GM19043 (cell line): ENCODE data around the gene GDF2.

ENCODE experiments used
- ATAC-seq: cut with Tn5 transposase; IDR thresholded peaks from one replicate; pipeline ENCODE4 v1.9.1; 2021; ENCODE audit warnings: low read depth; ENCODE audit not compliant: unreplicated experiment

GDF2 gene

DNA sequence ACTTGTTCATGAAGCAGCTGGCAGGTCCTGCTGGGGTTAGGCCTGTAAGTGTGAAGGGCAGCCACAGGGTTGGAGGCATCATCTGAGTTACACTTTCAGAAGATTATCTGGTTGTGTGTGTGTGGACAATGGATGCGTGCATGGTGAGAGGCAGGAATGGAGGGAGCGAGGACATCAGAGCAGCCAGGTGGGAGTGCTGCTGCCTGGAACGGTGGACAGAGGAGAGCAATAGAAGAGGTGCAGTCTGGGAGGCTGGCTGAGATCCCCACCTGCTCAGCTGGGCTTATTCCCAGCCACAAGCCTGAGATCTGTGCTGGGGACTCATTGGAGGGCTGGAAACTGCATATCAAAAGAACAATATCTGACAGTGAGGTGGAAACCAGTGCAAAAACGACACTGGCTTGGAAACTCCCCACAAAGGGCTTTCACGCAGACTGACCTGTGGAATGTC, 44.0 kb downstream of the GDF2 start:
- no peak for ATAC-seq

DNA sequence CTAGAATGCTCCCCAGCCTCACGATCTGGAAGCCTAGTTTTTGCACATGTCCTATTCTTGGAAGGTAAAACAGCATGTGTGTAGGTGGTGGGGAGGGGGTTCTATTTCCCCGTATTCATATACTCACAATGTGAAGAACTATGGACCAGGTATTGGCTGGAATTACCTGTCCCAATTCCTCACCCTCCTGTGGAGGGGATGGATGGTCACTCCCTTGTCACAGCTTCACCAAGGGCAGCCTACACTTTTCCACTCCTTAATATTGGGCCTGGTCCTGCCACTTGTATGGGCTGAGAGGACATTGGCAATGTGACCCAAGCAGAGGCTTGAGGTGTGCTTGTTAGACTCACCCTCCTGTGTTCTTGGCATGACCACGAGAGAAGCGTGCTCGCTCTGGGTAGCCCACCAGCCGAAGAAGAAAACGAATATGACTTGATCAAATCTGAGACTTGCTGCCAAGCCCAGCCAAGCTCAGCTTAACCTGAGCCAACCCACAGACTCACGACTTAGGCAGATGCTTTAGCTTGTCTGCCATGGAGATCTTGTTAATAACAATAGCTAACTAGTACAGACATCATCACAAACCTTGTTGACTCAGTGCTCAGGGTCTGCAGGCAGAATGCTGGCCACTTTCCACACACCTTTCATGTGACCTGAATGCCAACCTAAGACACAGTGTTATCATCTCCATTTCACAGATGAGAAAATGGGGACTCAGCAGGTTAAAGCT, 44.6 kb downstream of the GDF2 start:
- ATAC-seq: no peak

DNA sequence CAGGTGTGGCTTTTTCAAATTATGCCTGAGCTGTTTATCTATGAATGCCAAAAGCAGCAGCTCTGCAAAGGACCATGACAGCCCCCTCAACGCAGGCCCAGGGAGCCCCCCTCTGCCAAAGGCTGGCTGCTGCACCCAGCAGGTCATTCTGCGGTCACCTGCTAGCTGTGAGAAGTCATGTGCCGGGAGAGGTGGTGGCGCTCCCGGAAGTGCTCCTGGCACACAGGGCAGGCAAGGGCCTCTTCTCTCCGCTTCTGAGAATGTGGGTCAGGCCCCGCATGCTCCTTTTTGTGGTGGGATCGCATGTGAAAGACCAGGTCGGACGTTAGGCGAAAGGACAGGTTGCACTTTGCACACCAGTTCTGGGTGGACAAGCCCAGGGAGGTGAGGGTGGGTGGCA, 45.4 kb downstream of the GDF2 start:
- no peak for ATAC-seq

DNA sequence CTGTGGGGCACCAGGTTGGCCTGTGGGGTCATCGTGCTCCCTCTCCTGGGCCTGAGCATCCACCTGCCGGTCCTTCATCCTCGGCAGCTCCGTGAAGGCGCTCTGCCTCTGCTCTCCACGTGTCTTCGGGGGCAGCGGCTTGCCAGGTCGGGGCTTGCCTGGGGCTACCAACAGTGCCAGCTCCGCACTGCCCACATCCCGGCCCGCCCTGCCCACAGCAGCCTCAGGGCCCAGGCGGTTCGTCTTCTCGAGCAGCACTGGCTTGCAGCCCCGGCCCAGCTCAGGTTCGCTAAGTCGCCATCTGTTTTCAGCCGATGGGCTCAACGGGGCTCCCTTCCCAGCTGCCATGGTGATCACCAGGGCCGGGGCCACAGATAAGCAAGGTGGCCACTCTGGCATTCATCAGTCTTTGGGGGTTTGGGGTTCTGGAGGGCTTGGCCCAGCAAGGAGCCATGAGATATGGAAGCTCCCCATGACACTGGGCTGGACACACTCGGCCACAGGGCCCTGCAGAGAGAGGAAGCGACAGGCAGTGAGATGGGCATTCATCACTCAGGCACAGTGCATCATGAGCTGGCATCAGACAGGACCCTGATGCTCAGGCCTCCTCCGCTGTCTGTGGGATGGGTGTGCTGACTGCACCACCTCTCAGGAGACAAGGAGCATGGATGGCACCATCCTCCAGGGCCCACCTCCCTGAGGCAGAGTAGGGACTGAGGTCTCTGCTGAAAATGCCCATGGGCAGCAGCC, 46.4 kb downstream of the GDF2 start:
- ATAC-seq: no peak

DNA sequence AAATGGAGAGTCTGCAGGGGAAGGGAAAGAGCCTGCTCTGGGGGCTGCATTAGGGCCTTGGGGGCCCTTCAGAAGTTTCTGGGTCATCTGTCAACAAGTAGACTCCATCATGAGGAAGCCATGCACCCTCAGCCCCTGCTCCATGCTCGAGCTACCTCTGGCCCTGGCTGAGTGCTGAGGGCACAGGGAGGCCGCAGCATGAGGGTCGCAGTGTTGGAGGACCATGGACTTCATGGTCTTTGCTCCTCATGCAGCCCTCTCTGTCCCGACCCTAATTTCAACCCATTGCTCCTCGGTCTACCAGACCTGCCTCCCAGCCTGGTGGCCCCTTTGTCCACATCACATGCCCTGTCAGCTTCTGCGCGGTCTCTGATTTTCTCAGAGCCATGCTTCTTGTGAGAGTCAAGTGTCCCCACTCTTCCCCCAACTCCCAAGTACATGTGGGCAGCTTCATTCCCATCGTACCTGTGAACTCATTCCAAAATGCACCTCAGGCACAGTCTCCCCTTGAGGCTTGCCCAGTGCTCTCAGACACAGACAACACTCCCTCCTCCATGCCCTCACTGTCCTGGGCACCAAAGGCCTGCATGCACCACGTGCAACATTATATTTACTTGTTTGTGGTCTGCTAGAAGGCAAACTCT, 47.1 kb downstream of the GDF2 start:
- no peak for ATAC-seq

DNA sequence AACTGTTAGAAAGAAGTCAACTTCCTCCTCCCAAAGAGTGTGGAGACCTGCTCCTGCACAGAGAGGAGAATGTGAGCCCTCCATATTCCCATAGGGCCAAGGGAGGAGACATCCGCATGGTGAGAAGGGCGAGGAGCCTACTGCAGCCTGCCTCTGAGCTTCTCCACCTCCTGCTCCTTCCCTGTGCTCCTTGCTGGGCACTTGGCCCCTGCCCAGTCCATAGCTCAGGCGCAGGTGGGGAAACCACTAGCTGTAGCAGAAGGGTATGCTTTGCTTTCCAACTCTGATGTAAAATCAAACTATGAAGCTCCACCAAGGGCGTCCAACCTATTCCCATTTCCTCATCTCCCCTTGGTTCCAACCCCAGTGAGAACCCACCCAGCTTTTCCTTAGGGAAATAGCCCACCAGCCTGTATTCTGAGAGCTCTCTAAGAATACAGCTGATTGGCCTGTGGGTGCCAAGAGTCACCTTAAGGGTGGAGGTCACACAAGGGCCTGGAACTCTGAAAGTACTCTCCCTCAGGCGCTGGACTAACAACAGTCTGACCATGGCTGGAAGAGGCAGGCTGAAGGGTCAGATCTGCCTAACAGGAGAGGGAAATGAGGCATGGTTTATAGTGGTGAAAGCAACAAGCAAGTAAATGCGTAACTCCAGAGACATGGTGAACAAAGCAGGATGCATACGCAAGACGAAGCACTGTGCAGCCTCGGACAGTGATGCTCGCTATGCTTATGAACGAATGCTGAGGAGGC, 47.9 kb downstream of the GDF2 start:
- no peak for ATAC-seq

DNA sequence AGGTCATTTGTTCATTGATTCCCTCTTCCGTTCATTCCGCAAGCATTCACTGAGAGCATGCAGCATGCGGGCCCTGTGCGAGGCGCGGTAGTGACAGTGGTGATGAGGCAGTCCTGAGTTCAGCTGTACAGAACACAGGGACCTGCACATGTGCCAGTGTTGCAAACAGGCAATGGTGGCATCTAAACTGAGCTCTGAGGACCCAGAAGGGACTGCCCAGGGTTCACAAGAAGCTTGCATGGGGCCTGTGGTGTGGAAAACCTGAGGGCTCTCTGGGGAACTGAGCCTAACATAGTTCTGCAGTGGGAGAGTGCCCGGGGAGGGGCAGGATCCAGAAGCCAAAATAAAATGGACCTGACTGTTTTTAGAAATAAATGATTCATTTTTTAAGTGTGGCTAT, 48.6 kb downstream of the GDF2 start:
- no peak for ATAC-seq

DNA sequence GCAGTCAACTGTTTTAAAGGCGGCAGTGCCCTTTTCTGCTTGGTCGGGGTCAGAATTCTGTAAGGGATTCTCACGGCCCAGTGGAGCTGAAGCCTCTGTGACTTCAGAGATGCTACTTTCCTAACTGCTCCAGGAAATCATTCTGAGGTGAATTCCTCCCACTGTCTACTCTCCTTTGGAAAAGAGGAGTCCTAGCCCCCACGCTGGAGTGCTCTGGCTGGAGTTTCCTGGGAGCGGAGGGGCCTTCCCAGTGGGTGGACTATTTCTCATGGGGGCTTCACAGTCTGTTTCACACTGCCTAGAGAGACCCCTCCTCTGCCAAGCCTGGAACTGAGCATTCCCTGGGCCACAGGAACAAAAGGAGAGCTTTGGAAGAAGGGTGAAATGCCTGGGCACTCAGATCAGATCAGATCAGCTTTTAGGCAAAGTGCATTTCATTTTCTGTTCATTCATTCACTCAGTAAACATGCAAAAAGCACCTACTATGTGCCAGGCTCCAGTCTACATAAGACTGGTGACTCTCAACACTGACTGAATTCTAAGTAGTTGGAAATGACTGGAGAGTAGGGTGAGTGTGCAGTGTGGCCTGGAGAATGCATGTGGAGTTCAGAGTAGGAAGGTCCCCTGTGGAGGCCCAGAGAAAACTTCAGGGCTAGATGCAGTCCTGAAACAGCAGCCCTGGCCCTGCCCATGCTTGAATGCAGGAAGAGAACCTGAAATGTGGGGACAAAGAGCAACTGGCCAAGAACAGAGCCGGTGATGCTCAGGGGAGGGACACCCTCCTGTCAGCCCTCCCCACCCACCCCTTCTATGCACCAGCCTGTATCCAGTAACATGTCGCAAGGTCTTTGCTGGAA, 49.6 kb downstream of the GDF2 start:
- ATAC-seq: no peak

DNA sequence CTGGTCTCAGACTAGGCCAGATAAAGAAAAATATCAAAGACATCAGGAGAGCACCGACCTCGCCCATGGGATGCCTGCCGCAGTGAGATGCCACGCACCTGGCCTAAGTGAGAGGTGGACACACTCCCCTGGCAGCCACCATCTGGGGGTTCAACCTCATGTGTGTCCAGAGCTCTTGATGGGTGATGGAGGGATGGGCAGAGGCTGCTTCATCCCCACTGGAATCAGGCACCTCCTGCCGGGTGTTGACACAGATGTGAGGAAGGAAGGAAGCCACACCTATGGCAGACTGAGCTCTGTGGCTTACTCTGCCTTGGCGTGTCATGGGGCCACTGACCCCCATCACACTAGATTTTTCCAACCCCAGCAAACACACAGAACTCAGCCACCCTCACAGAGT, 50.5 kb downstream of the GDF2 start:
- no peak for ATAC-seq

DNA sequence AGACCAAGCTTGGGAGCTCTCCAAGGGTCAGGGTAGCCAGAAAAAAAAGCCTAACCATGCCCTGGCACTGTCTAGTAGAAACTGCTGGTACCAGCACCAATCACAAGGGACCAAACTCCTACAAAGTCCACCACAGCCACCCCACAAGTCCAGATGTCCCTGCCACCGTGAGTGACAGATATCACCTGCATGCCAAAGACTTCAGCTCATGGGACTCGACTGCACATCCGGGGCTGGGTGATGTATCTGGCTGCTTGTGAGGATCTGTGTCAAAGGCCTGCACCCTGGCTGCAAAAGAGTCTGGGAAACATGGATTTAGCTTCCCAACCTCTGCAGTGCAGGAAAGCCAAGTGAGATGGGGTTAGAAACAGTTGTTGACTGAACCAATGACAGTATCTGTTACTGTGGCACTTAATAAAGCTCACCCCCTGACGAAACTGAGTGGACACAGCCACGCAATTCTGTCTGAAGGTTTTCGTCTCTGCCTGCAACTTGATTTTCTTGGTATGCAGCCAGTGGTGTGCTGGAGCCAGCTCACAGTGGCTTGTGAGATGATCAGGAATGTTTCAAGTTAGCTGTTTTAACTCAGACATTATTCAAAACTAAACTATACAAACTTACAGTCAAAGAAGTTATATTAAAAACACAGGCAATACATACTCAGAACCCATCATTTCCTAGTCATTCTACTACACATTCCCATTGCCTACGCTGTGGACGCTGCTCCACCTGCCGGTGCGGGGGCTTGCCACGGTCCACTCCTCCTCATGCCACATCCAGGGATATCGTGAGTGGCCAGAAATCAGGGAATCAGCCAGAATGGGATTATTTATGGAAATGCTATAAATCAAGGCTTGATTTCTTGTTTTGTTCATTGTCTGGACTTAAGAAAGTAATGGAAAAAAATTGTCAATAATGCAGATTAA, 52.6 kb downstream of the GDF2 start:
- ATAC-seq: no peak

DNA sequence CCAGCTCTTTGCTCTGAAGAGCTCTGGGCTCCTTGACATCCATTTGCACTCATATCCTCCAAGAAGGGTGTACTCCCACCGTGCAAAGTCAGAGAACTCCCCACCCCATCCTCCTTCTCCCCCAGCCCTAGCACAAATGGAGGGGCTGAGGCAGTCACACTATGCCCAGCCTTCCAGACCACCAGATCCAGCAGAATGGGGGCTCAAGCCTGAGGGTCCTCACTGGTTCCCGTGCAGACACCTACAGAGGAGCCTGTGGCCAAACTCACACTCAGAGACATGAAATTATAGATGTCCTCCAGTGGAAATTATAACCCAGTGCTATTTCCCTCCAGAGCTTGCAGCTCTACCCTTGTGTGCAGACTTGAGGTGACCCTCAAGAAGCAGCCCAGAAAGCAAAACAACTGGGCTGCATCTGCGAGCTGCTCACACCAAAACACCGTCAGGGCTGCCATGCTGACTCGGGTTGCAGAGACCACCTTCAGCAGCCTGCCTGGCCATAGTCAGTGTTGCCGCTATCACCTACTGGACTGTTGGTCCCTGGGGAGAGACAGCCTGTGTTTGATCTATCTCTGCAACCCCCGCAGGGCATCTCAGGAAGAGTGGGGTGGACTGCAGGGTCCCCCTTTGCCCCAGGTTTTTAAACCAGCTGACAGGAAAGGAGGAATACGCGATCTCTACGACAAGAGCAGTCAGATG, 54.4 kb downstream of the GDF2 start:
- no peak for ATAC-seq
